HepG2 (cell line): ENCODE data around the gene RNF114. TPM values are rescaled to one million over a fixed set of nuclear protein-coding genes. Genes with fewer than 3 reads are reported as not detected.

Source experiments
- ARID5B ChIP-seq: IDR thresholded peaks from 2 replicates; pipeline ENCODE4 v1.4.0; 2020; ENCODE audit warnings: mild to moderate bottlenecking, missing genetic modification reagents
- CHD2 ChIP-seq: IDR thresholded peaks from 2 replicates; pipeline ENCODE4 v1.6.1; 2011; ENCODE audit warnings: low read depth, low read length, improper control_type of control experiment
- DR1 ChIP-seq: sonication (generic); formaldehyde crosslinking; IDR thresholded peaks from 2 replicates; pipeline ENCODE4 v1.8.0; 2021; ENCODE audit warnings: mild to moderate bottlenecking, missing genetic modification reagents, inconsistent platforms
- HDAC1 ChIP-seq: sonication (generic); formaldehyde crosslinking; IDR thresholded peaks from 2 replicates; pipeline ENCODE4 v1.5.1; 2020; ENCODE audit warnings: mild to moderate bottlenecking, missing genetic modification reagents
- MAFG ChIP-seq: sonication (generic); formaldehyde crosslinking; IDR thresholded peaks from 2 replicates; pipeline ENCODE4 v1.5.1; 2020; ENCODE audit warnings: mild to moderate bottlenecking, missing genetic modification reagents
- MAFK ChIP-seq, 2 experiments: IDR thresholded peaks in 1 of 2; conservative IDR thresholded peaks in 1 of 2; 2 replicates each; pipeline ENCODE4 v1.6.1; 2011; ENCODE audit warnings: improper control_type of control experiment in 2 of 2, low read length in 2 of 2
- MBNL3 ChIP-seq: fragments of 250-450 bp; sonication (Bioruptor Pico); conservative IDR thresholded peaks from 2 replicates; pipeline ENCODE4 v1.8.0; 2022; ENCODE audit warnings: mild to moderate bottlenecking, inconsistent platforms
- MIER3 ChIP-seq: IDR thresholded peaks from 2 replicates; pipeline ENCODE4 v1.6.1; 2016; ENCODE audit warnings: missing compliant biosample characterization, borderline replicate concordance
- NFYC ChIP-seq: IDR thresholded peaks from 2 replicates; pipeline ENCODE4 v1.6.1; 2016; ENCODE audit warnings: missing genetic modification reagents, missing compliant biosample characterization
- RBFOX2 ChIP-seq: fragments of 200-400 bp; formaldehyde crosslinking; IDR thresholded peaks from 2 replicates; pipeline ENCODE4 v1.6.1; 2017; ENCODE audit warnings: low read depth, mild to moderate bottlenecking, low read length
- RFX3 ChIP-seq: IDR thresholded peaks from 2 replicates; pipeline ENCODE4 v1.6.1; 2016; ENCODE audit warnings: missing biosample characterization, missing genetic modification reagents
- SAFB2 ChIP-seq: sonication (generic); formaldehyde crosslinking; IDR thresholded peaks from 2 replicates; pipeline ENCODE4 v1.5.1; 2020; ENCODE audit warnings: missing genetic modification reagents, low read depth, mild to moderate bottlenecking, borderline replicate concordance
- ZFP36 ChIP-seq: fragments of 150-350 bp; IDR thresholded peaks from 2 replicates; pipeline ENCODE4 v1.6.1; 2018; ENCODE audit warnings: borderline replicate concordance, low read length, low read depth; ENCODE audit not compliant: partially characterized antibody
- ZNF18 ChIP-seq: sonication (generic); formaldehyde crosslinking; IDR thresholded peaks from 2 replicates; pipeline ENCODE4 v1.8.0; 2022; ENCODE audit warnings: mild to moderate bottlenecking, missing genetic modification reagents; ENCODE audit not compliant: insufficient replicate concordance
- ZNF253 ChIP-seq: sonication (generic); formaldehyde crosslinking; IDR thresholded peaks from 2 replicates; pipeline ENCODE4 v1.8.0; 2022; ENCODE audit warnings: mild to moderate bottlenecking, missing genetic modification reagents, borderline replicate concordance
- ZNF724P ChIP-seq: sonication (generic); formaldehyde crosslinking; IDR thresholded peaks from 2 replicates; pipeline ENCODE4 v1.8.0; 2022; ENCODE audit warnings: missing genetic modification reagents, borderline replicate concordance
- ZNF780A ChIP-seq: sonication (generic); formaldehyde crosslinking; IDR thresholded peaks from 2 replicates; pipeline ENCODE4 v1.8.0; 2022; ENCODE audit warnings: mild to moderate bottlenecking, missing genetic modification reagents, moderate library complexity
- ZSCAN9 ChIP-seq: IDR thresholded peaks from 2 replicates; pipeline ENCODE4 v1.6.1; 2016; ENCODE audit warnings: borderline replicate concordance
- polyA plus RNA-seq, 8 experiments: library from polyadenylated mRNA; depleted of rRNA in 3 of 8; stranded (reverse) in 7 of 8; unstranded in 1 of 8; fragments of >200 nt; fragmentation: Illumina TruSeq in 4 of 8; extraction: Trizol in 4 of 8; gene quantifications; 2 replicates each; pipeline versions ENCODE4 v1.2.1 to v1.2.3, GENCODE V29; 2011 to 2016; ENCODE audit warnings: low read depth in 4 of 8, missing spikeins in 1 of 8, mixed read lengths in 1 of 8; ENCODE audit not compliant: insufficient read depth in 1 of 8
- total RNA-seq, 5 experiments: library from RNA; depleted of rRNA; stranded (reverse); fragments of >200 nt; fragmentation: Illumina TruSeq; extraction: Trizol; gene quantifications; 2 replicates each; pipeline ENCODE4 v1.2.3, GENCODE V29; 2016; ENCODE audit warnings: low read depth in 1 of 5
- TF ChIP-seq, protein P1 (sequence below): sonication (generic); formaldehyde crosslinking; IDR thresholded peaks from 2 replicates; pipeline ENCODE4 v1.8.1; 2022; ENCODE audit warnings: mild to moderate bottlenecking, missing genetic modification reagents
- TF ChIP-seq, protein P2 (sequence below): IDR thresholded peaks from 2 replicates; pipeline ENCODE4 v1.6.1; 2016; ENCODE audit warnings: mild to moderate bottlenecking

The RNF114 gene
- total and polyA plus RNA-seq, 2 of the 13 experiments (the other 11 are each of a cell fraction or from before 2014, with no cell fraction given) = 119 to 126 TPM

GRCh38 chr20:49915380-49916145 is 20.6 kb upstream of the RNF114 start, which contains the start of gene SPATA2 (continued):
- TF ChIP-seq MIER3 (CRISPR knock-in tag) (no peak), MAFK (conservative IDR thresholded peaks at IDR 0.05 in 1 of 2, IDR thresholded peaks at IDR 0.05 in 1 of 2; ENCODE audit: low read length in 2 of 2) (peak; percentile 81), ZSCAN9 (CRISPR knock-in tag) (peak; percentile 96), RBFOX2 (peak; percentile 96), ZNF724P (CRISPR knock-in tag) (no peak; the same call in 1 of the 2 replicates), ZNF253 (CRISPR knock-in tag) (no peak), MAFG (CRISPR knock-in tag) (no peak), ZFP36 (peak; percentile 92), HDAC1 (peak; percentile 88), MBNL3 (CRISPR knock-in tag) (no peak), DR1 (peak; percentile 80; the same call in 1 of the 2 replicates), RFX3 (CRISPR knock-in tag) (peak; percentile 98), NFYC (no peak), ARID5B (CRISPR knock-in tag) (peak; percentile 62), ZNF18 (CRISPR knock-in tag) (no peak), SAFB2 (CRISPR knock-in tag) (no peak), ZNF780A (CRISPR knock-in tag) (peak; percentile 18; the same call in 1 of the 2 replicates), CHD2 (peak; percentile 80)
- TF ChIP-seq, protein P1, sequence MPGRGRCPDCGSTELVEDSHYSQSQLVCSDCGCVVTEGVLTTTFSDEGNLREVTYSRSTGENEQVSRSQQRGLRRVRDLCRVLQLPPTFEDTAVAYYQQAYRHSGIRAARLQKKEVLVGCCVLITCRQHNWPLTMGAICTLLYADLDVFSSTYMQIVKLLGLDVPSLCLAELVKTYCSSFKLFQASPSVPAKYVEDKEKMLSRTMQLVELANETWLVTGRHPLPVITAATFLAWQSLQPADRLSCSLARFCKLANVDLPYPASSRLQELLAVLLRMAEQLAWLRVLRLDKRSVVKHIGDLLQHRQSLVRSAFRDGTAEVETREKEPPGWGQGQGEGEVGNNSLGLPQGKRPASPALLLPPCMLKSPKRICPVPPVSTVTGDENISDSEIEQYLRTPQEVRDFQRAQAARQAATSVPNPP = no peak; the same call in 1 of the 2 replicates
- TF ChIP-seq, protein P2, sequence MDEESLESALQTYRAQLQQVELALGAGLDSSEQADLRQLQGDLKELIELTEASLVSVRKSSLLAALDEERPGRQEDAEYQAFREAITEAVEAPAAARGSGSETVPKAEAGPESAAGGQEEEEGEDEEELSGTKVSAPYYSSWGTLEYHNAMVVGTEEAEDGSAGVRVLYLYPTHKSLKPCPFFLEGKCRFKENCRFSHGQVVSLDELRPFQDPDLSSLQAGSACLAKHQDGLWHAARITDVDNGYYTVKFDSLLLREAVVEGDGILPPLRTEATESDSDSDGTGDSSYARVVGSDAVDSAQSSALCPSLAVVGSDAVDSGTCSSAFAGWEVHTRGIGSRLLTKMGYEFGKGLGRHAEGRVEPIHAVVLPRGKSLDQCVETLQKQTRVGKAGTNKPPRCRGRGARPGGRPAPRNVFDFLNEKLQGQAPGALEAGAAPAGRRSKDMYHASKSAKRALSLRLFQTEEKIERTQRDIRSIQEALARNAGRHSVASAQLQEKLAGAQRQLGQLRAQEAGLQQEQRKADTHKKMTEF (CRISPR knock-in tag) = peak; percentile 94
